ENCODE data around the gene OR52J3.

Gene OR52J3

DNA sequence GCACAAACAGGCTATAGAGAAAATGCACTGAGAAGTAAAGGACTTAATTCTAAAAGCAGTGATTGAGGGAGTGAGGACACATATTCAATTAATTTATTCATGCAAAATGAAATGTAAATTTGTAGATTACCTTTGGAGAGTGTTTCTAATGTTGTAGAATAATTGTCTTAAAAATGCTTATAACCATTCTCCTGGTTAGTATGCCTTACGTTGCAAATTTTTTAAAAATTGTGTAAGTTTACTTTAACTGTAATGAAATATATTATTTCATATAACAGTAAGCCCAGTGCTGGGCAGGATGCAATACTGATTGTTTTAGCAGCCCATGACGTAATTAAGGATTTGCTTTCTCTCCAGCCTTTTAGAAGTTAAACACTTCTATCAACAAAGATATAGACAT lies 49.7 kb downstream of the OR52J3 start:
- no peak for DNase-seq (ENCODE audit: low read depth in 2 of 2)
